WTC11 (cell line): ENCODE results near the gene FAM193A. TPM values are rescaled to one million over a fixed set of nuclear protein-coding genes. Genes with fewer than 3 reads are reported as not detected.
A peak's percentile ranks its signal among the peaks of the same experiment; 100 is the strongest.

ENCODE experiments used
- ATAC-seq: fragments of 200-7000 bp; cut with Tn5 transposase; 2 replicates; pipeline ENCODE4 v1.10.0; 2021; ENCODE audit warnings: mild to moderate bottlenecking, moderate library complexity
- CTCF ChIA-PET: fragments of 300-600 bp; sonication (Branson Sonifier 250); formaldehyde crosslinking; loops from one replicate; lab custom pipeline; 2021; ENCODE audit warnings: antibody characterized with exemption; lab: Charles Lee
- POLR2A ChIA-PET: fragments of 350-600 bp; sonication (Branson Sonifier 250); formaldehyde crosslinking; loops from one replicate; lab custom pipeline; 2021; ENCODE audit warnings: antibody characterized with exemption; lab: Charles Lee
- DNase-seq: peaks from one replicate; pipeline ENCODE4 v3.0.0; 2021; ENCODE audit warnings: low spot score
- H3K27ac Mint-ChIP-seq: 2 replicates; pipeline ENCODE4 v1.8.0; 2021; ENCODE audit warnings: mixed read lengths
- H3K27me3 Mint-ChIP-seq: 2 replicates; pipeline ENCODE4 v1.8.0; 2021; ENCODE audit warnings: low read depth, mild to moderate bottlenecking, moderate library complexity, mixed read lengths
- H3K36me3 Mint-ChIP-seq: 2 replicates; pipeline ENCODE4 v1.8.0; 2021; ENCODE audit warnings: mixed read lengths
- H3K4me1 Mint-ChIP-seq: 2 replicates; pipeline ENCODE4 v1.8.0; 2022; ENCODE audit warnings: mixed read lengths
- H3K4me3 Mint-ChIP-seq: 2 replicates; pipeline ENCODE4 v1.8.0; 2021; ENCODE audit warnings: mild to moderate bottlenecking, moderate library complexity, mixed read lengths
- H3K9me3 Mint-ChIP-seq: 2 replicates; pipeline ENCODE4 v1.8.0; 2021; ENCODE audit warnings: mixed read lengths
- ARID4B ChIP-seq: sonication (generic); formaldehyde crosslinking; IDR thresholded peaks from 2 replicates; pipeline ENCODE4 v1.8.0; 2023; ENCODE audit warnings: missing genetic modification reagents, mild to moderate bottlenecking, borderline replicate concordance
- FOXP1 ChIP-seq: sonication (generic); formaldehyde crosslinking; IDR thresholded peaks from 2 replicates; pipeline ENCODE4 v1.8.0; 2022; ENCODE audit warnings: missing genetic modification reagents, mild to moderate bottlenecking, moderate library complexity, borderline replicate concordance
- HMGA2 ChIP-seq: fragments of 250-450 bp; sonication (Bioruptor Pico); IDR thresholded peaks from 2 replicates; pipeline ENCODE4 v1.4.0; 2021; ENCODE audit warnings: mild to moderate bottlenecking, moderate library complexity
- HMGXB4 ChIP-seq: sonication (generic); formaldehyde crosslinking; IDR thresholded peaks from 2 replicates; pipeline ENCODE4 v1.8.1; 2023; ENCODE audit warnings: mild to moderate bottlenecking, moderate library complexity, missing genetic modification reagents
- IRF2 ChIP-seq: sonication (generic); formaldehyde crosslinking; IDR thresholded peaks from 2 replicates; pipeline ENCODE4 v1.8.0; 2022; ENCODE audit warnings: low read depth, missing genetic modification reagents, borderline replicate concordance
- KAT7 ChIP-seq: sonication (generic); formaldehyde crosslinking; IDR thresholded peaks from 2 replicates; pipeline ENCODE4 v1.8.1; 2023; ENCODE audit warnings: missing genetic modification reagents, mild to moderate bottlenecking, borderline replicate concordance
- MYBL2 ChIP-seq: sonication (generic); formaldehyde crosslinking; IDR thresholded peaks from 2 replicates; pipeline ENCODE4 v1.8.1; 2023; ENCODE audit warnings: mild to moderate bottlenecking, moderate library complexity, missing genetic modification reagents
- NFYB ChIP-seq: sonication (generic); formaldehyde crosslinking; conservative IDR thresholded peaks from 2 replicates; pipeline ENCODE4 v1.8.0; 2022; ENCODE audit warnings: low read depth, missing genetic modification reagents
- NR3C1 ChIP-seq: sonication (generic); formaldehyde crosslinking; conservative IDR thresholded peaks from 2 replicates; pipeline ENCODE4 v1.8.1; 2023; ENCODE audit warnings: low read depth, mild to moderate bottlenecking, missing genetic modification reagents
- OVOL2 ChIP-seq: fragments of 250-450 bp; sonication (Bioruptor Pico); IDR thresholded peaks from 2 replicates; pipeline ENCODE4 v1.9.0; 2021; ENCODE audit warnings: mild to moderate bottlenecking, borderline replicate concordance
- TEAD4 ChIP-seq: sonication (generic); formaldehyde crosslinking; IDR thresholded peaks from 2 replicates; pipeline ENCODE4 v1.8.0; 2022; ENCODE audit warnings: mild to moderate bottlenecking, missing genetic modification reagents
- TP53 ChIP-seq: sonication (generic); formaldehyde crosslinking; IDR thresholded peaks from 2 replicates; pipeline ENCODE4 v1.8.1; 2023; ENCODE audit warnings: mild to moderate bottlenecking, missing genetic modification reagents
- ZBTB43 ChIP-seq: sonication (generic); formaldehyde crosslinking; IDR thresholded peaks from 2 replicates; pipeline ENCODE4 v1.8.1; 2023; ENCODE audit warnings: mild to moderate bottlenecking, missing genetic modification reagents
- ZNF219 ChIP-seq: sonication (generic); formaldehyde crosslinking; IDR thresholded peaks from 2 replicates; pipeline ENCODE4 v1.8.0; 2023; ENCODE audit warnings: missing genetic modification reagents, mild to moderate bottlenecking, borderline replicate concordance
- ZNF416 ChIP-seq: fragments of 250-450 bp; sonication (Bioruptor Pico); IDR thresholded peaks from 2 replicates; pipeline ENCODE4 v1.9.0; 2021; ENCODE audit warnings: mild to moderate bottlenecking, inconsistent platforms
- total RNA-seq: library from RNA; stranded (reverse); gene quantifications from 3 replicates; pipeline ENCODE4 v1.2.3, GENCODE V29; 2021
- TF ChIP-seq, protein P1 (sequence below): sonication (generic); formaldehyde crosslinking; conservative IDR thresholded peaks from 2 replicates; pipeline ENCODE4 v1.8.1; 2022; ENCODE audit warnings: mild to moderate bottlenecking, missing genetic modification reagents
- TF ChIP-seq, protein P2 (sequence below): fragments of 250-450 bp; sonication (Bioruptor Pico); IDR thresholded peaks from 2 replicates; pipeline ENCODE4 v1.9.0; 2021; ENCODE audit warnings: mild to moderate bottlenecking, borderline replicate concordance
- TF ChIP-seq, protein P3 (sequence below): sonication (generic); formaldehyde crosslinking; IDR thresholded peaks from 2 replicates; pipeline ENCODE4 v1.8.1; 2023; ENCODE audit warnings: mild to moderate bottlenecking, missing genetic modification reagents
- TF ChIP-seq, protein P4 (sequence below): sonication (generic); formaldehyde crosslinking; IDR thresholded peaks from 2 replicates; pipeline ENCODE4 v1.8.0; 2022; ENCODE audit warnings: mild to moderate bottlenecking, missing genetic modification reagents

Gene FAM193A
- total RNA-seq, 1 experiment from 2014 or later, result 28.1 TPM

GRCh38 chr4:2755821-2756690, 219.6 kb downstream of the FAM193A start, which contains the start of gene TNIP2:
TNIP2 (minus strand) TSS chr4:2756336; CDS start chr4:2756289, 47 bp downstream.
- Mint-ChIP-seq H3K36me3 (0 out of 2 replicates have a peak, but pooled peaks cover 2% of the 10 kb centered on the region), H3K4me3 (peak within 1 kb of the TSS; percentile 73), H3K9me3 (no peaks in the 10 kb centered on the region), H3K27ac (peak within 1 kb of the TSS; percentile 32), H3K4me1 (peaks cover 22% of the 10 kb centered on the region), H3K27me3 (no peaks in the 10 kb centered on the region)
- DNase-seq, result peak; percentile 83
- peak; percentile 79 for ATAC-seq
- ChIA-PET POLR2A (interaction anchor here (0.7 kb wide), 1 partner anchor 36 kb away, joined by 3 read pairs; no protein-coding TSS in a partner anchor), CTCF (interaction anchor here (0.6 to 1.5 kb wide), 7 partner anchors 11 to 287 kb away, joined by 3 to 10 read pairs (median 5); partner anchors contain the start of genes GRK4, NOP14 and RNF4)
- TF ChIP-seq TP53 (peak; percentile 88), ZNF416 (no peak), MYBL2 (CRISPR knock-in tag) (peak; percentile 78; the same call in 1 of the 2 replicates), HMGA2 (CRISPR knock-in tag) (no peak), IRF2 (CRISPR knock-in tag) (no peak), TEAD4 (CRISPR knock-in tag) (no peak), ARID4B (CRISPR knock-in tag) (0 out of 2 replicates have a peak, but pooled peaks have one; percentile 45), NR3C1 (CRISPR knock-in tag) (no peak), ZNF219 (CRISPR knock-in tag) (no peak), HMGXB4 (CRISPR knock-in tag) (peak; percentile 94), OVOL2 (no peak), ZBTB43 (CRISPR knock-in tag) (no peak), FOXP1 (CRISPR knock-in tag) (peak; percentile 73), KAT7 (CRISPR knock-in tag) (0 out of 2 replicates have a peak, but pooled peaks have one; percentile 73), NFYB (CRISPR knock-in tag) (0 out of 2 replicates have a peak, but pooled peaks have one; percentile 25)
- TF ChIP-seq, protein P1, sequence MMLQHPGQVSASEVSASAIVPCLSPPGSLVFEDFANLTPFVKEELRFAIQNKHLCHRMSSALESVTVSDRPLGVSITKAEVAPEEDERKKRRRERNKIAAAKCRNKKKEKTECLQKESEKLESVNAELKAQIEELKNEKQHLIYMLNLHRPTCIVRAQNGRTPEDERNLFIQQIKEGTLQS (CRISPR knock-in tag), result no peak
- TF ChIP-seq, protein P2, sequence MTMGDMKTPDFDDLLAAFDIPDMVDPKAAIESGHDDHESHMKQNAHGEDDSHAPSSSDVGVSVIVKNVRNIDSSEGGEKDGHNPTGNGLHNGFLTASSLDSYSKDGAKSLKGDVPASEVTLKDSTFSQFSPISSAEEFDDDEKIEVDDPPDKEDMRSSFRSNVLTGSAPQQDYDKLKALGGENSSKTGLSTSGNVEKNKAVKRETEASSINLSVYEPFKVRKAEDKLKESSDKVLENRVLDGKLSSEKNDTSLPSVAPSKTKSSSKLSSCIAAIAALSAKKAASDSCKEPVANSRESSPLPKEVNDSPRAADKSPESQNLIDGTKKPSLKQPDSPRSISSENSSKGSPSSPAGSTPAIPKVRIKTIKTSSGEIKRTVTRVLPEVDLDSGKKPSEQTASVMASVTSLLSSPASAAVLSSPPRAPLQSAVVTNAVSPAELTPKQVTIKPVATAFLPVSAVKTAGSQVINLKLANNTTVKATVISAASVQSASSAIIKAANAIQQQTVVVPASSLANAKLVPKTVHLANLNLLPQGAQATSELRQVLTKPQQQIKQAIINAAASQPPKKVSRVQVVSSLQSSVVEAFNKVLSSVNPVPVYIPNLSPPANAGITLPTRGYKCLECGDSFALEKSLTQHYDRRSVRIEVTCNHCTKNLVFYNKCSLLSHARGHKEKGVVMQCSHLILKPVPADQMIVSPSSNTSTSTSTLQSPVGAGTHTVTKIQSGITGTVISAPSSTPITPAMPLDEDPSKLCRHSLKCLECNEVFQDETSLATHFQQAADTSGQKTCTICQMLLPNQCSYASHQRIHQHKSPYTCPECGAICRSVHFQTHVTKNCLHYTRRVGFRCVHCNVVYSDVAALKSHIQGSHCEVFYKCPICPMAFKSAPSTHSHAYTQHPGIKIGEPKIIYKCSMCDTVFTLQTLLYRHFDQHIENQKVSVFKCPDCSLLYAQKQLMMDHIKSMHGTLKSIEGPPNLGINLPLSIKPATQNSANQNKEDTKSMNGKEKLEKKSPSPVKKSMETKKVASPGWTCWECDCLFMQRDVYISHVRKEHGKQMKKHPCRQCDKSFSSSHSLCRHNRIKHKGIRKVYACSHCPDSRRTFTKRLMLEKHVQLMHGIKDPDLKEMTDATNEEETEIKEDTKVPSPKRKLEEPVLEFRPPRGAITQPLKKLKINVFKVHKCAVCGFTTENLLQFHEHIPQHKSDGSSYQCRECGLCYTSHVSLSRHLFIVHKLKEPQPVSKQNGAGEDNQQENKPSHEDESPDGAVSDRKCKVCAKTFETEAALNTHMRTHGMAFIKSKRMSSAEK (CRISPR knock-in tag), result no peak
- TF ChIP-seq, protein P3, sequence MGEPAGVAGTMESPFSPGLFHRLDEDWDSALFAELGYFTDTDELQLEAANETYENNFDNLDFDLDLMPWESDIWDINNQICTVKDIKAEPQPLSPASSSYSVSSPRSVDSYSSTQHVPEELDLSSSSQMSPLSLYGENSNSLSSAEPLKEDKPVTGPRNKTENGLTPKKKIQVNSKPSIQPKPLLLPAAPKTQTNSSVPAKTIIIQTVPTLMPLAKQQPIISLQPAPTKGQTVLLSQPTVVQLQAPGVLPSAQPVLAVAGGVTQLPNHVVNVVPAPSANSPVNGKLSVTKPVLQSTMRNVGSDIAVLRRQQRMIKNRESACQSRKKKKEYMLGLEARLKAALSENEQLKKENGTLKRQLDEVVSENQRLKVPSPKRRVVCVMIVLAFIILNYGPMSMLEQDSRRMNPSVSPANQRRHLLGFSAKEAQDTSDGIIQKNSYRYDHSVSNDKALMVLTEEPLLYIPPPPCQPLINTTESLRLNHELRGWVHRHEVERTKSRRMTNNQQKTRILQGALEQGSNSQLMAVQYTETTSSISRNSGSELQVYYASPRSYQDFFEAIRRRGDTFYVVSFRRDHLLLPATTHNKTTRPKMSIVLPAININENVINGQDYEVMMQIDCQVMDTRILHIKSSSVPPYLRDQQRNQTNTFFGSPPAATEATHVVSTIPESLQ (CRISPR knock-in tag), result no peak
- TF ChIP-seq, protein P4, sequence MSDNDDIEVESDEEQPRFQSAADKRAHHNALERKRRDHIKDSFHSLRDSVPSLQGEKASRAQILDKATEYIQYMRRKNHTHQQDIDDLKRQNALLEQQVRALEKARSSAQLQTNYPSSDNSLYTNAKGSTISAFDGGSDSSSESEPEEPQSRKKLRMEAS (CRISPR knock-in tag), result peak; percentile 17; the same call in 1 of the 2 replicates
